Liver (tissue), 3 donors: ENCODE data around the gene LRRC61.

ENCODE experiments used
- EGR1 ChIP-seq, 2 donors: IDR thresholded peaks; 2 replicates each; pipeline ENCODE4 v1.6.1; 2016 to 2018; ENCODE audit warnings: antibody characterized with exemption in 2 of 2, low read depth in 2 of 2
- SP1 ChIP-seq: IDR thresholded peaks from 2 replicates; pipeline ENCODE4 v1.6.1; 2018; ENCODE audit warnings: antibody characterized with exemption, mild to moderate bottlenecking
- TF ChIP-seq, protein P1 (sequence below): fragments of 150-350 bp; IDR thresholded peaks from 2 replicates; pipeline ENCODE4 v1.5.1; 2017; ENCODE audit warnings: improper control_type of control experiment, low read depth, low read length; ENCODE audit not compliant: missing input control
- TF ChIP-seq, protein P2 (sequence below): IDR thresholded peaks from 2 replicates; pipeline ENCODE4 v1.6.1; 2016; ENCODE audit warnings: antibody characterized with exemption
- donor health status: healthy.
- donor health status: healthy.

DNA sequence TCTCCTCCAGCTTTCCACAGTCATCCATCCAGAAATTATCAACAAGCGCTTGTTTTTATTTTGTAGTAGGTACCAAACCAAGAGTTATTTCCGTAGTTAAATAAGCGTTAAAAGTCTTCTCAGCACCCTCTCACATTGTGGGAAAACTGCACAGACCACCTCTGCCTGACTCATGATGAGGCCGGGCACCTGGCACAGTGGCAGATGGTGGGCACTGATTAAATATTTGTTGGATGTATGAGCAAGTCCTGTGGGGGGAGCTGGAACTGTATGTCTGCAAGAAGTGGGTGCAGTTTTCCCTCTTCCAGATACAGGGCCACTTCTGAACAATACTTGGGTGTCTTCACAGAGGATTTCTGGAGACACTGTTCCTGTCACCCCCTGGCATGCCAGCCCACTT, 40.2 kb downstream of the LRRC61 start:
- TF ChIP-seq, protein P1, sequence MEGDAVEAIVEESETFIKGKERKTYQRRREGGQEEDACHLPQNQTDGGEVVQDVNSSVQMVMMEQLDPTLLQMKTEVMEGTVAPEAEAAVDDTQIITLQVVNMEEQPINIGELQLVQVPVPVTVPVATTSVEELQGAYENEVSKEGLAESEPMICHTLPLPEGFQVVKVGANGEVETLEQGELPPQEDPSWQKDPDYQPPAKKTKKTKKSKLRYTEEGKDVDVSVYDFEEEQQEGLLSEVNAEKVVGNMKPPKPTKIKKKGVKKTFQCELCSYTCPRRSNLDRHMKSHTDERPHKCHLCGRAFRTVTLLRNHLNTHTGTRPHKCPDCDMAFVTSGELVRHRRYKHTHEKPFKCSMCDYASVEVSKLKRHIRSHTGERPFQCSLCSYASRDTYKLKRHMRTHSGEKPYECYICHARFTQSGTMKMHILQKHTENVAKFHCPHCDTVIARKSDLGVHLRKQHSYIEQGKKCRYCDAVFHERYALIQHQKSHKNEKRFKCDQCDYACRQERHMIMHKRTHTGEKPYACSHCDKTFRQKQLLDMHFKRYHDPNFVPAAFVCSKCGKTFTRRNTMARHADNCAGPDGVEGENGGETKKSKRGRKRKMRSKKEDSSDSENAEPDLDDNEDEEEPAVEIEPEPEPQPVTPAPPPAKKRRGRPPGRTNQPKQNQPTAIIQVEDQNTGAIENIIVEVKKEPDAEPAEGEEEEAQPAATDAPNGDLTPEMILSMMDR: no peak
- TF ChIP-seq, protein P2, sequence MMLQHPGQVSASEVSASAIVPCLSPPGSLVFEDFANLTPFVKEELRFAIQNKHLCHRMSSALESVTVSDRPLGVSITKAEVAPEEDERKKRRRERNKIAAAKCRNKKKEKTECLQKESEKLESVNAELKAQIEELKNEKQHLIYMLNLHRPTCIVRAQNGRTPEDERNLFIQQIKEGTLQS: no peak
- no peak for TF ChIP-seq EGR1 (IDR thresholded peaks at IDR 0.05; ENCODE audit: low read depth in 2 of 2)
- no peak for TF ChIP-seq SP1
